ENCODE data around the gene CXCR6. TPM values are rescaled to one million over a fixed set of nuclear protein-coding genes. Genes with fewer than 3 reads are reported as not detected.

CXCR6 gene
- total RNA-seq, 1 donor from 2014 or later: 3.1 TPM

DNA sequence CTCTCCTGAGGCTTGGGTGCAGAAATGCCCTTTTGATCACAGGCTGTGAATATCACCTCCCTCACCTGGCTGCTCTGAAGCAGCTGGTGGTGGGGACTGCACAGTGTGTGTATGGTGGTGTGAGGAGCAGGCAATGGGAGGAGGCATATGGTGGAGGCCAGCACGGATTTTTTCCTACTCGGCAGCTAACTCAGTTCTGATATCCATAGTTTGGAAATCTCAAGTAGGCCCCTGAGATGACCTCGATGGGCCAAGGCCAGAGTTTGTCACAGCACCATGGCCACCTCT is 21.3 kb upstream of the CXCR6 start:
- no peak for DNase-seq (ENCODE audit: low spot score)

DNA sequence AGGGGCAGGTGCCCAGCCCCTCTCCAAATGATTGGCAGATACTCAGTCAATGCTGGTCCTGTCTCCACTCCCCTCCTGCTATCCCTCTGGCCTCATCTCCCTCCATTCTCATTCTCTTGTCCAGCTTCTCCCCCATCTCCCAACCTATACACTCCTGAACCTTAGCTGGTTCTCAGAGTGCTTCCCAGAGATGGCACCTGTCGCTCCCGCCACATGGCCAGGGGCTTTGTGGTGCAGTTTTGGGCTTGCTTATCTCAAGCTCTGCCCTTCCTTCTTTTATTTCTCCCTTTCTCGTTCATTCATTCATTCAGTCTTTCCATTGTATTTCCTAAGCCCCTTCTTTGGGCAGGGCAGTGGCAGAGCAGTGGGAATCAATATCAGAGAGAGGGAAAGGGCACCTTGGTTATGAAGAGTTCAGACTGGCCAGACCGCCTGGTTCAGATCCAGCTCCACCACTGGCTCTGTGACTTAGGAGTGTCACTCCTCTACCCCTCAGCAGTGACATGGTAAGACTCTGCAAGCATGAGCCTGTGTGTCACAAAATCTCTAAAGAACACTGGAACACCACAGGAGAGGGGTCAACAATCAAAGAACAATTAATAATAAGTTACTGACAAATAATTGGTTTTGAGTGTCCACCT is 20.2 kb upstream of the CXCR6 start:
- no peak for DNase-seq (ENCODE audit: low spot score)

DNA sequence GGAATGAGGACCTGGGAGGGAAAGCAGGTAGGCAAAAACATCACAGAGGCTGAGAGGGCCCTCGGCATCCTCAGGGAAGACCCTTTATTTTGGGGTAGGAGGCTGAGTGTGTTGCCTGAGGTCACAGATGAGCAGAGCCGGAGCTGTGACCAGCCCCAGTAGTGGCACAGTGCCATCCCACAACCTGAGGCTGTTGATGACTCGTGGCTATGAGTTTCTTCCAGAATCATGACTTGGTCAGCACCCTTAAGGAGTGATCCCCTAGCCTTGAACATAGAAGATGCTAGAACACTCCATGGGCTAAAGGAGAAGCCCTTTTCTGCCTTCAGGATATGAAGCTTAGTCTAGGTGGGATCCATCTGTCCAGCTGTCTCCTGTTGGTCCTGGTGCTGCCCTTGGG is 19.5 kb upstream of the CXCR6 start:
- DNase-seq (ENCODE audit: low spot score): no peak

DNA sequence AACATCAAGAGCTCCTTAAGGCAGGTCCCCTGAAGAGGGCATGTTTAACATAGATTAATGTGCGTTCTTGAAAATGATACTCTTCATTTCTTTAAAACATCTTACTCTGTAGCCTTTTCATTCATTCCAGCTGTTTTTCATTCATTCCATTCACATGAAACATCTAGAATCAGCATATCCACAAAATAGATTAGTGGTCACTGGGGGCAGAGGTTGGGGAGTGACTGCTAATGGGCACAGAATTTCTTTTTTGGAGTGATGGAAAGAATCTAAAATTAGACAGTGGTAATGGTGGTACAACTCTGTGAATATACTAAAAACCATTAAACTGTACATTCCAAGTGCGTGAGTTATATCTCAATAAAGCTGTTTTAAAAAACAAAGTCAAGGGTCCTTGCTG is 15.4 kb upstream of the CXCR6 start:
- no peak for DNase-seq (ENCODE audit: low spot score)

DNA sequence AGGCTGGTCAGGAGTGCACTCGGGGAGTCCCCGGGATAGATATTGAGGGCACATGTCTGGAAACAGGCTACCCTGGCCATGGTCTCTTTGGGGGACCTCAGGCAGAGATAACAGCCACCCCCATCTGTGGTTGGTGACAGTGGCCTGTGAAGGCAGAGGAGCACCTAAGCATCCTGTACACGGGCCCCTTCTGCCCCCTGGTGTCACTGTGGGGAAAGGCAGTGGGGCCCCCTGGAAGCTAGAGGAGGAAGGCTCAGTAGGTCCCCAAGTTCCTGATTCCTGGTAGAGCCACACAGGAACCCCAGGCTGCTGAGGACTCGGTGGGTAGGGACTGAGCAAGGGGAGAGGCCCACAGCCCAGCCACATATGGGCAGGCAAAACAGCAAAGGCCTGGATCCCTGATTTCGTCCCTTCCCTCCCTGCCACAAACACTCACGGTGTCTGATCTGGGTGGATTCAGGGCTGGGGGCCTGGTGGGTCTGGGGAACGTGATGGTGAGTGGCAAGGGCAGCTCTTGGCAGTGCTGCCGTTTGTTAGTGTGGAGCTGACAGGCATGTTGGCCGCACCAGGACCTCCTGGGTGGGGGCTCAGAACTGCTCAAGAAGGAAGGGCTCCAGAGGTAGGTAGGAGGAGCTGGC is 14.1 kb upstream of the CXCR6 start:
- DNase-seq (ENCODE audit: low spot score): no peak

DNA sequence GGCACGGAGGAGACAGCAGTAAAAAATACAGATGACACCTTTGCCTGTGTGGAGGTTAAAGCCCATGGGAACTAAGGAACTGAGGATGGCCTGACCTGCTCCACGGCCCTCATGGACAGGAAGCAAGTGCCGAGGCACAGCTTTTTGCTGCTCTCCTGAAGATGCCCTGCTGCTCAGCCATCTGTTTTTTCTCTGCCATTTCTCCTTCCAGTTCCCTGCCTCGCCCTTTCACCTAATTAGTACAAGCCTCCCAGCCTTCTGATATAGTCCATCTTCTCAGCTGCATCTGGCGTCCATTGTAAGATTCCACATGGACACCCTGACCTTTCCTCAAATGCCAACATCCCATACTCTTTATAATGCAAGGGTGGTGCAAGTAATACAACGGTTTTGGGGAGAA is 11.8 kb upstream of the CXCR6 start:
- DNase-seq (ENCODE audit: low spot score): no peak

DNA sequence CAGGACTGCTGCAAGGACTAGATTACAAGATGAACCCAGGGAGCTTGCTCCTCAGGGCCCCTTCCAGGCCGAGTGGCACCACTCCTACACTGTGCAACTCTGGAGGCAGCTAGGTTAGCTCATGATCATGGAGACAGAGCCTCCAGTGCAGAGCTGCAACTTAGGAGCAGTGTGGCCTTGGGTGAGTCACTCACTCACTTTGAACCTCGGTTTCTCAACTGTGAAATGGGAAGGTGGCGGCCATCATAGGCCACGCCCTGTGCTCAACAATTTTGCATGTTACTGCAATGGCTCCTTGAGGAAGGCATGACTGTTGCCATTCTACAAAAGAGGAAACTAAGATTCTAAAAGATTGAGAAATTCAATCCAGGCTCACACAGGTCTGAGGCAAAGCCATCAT is 11.2 kb upstream of the CXCR6 start:
- DNase-seq (ENCODE audit: low spot score): no peak

DNA sequence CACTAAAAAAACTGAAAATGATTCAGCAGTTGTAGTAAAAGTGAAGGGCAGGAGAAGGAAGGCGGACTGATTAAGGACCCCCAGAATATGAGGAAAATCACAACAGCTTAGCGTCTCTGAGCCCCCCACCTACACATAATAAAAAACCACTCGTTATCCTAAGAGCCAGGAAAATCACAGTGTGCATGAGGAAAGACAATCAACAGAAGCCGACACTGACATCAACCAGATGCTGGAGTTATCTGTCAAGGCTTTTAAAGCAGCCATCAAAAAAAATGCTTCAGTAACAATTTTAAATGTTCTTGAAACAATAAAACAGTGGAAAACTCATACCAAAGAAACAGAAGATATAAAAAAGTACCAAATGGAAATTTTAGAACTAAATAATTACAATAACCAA is 9.7 kb upstream of the CXCR6 start:
- DNase-seq (ENCODE audit: low spot score): no peak

DNA sequence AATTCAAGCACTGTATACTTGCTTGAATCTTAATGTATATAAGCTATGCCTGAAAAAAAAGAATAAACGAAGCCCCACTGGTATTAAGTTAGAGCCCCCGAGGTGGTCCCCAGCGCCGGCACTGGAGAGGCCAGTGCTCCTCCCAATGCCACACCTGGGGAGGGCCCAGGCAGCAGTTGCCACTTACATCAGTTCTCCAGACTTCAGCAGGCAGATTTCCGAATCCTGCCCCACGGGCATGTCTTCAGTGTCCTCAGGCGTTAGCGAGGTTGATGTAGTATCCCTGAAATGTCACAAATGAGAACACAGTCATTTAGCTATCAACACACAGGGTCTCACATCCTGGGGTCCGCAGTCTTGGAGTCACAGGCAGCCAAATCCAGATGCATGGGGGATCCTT is 7.0 kb upstream of the CXCR6 start:
- no peak for DNase-seq (ENCODE audit: low spot score)

DNA sequence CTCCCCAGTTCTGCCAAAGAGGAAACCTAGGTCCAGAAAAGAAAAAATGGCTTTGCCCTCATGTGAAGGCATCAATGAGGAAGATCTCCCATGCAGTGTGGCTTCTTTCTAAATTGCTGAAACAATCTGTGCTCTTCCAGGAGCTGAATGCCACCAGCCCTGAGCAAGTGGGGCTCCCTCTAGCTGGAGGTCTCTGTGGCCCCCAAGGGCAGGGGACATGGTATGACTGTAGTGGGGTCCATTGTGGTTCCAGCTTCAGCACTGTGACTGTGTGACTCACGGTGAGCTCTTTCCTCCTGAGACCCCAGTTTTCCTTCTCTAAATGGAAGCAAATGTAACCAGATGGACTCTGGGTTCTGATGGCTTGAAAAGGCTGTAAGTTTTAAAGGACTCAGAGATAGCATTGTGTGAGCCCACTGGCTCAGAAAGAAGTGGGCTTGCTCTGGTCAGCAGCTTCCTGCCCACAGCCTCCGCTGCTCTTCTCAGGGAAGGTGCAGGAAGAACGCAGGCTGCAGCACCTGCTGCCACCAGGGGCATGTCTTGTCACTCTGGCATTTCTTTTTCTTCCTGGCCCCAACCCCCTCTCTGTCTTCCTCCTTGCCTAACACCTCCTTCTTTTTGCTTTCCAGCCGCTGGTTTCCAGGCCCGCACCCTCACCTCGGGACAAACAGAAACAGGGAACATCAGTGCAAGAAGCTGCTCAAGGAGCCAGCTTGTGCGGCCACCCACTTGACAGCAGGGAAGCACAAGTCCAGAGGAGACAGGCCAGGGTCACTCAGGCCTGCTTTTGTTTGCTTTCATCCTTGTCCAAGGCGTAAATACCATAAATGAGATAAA is 5.8 kb upstream of the CXCR6 start:
- DNase-seq (ENCODE audit: low spot score): no peak

DNA sequence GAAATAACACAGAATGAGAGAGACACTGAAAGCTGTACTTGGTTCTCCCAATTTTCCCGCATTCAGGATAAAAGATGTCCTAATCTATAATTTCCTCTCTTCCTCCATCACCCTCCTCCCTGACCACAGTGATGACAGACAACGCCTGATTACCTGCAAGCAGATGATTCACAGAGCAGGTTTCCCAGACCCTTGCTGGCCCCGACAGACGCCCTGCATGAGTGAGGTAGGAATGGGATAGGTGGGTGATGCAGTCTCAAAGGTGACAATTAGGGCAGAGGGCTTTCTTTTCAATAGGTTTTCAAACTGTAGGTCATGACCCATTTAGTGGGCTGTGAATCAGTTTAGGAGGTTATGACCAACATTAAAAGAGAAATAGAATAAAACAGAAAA is 5.2 kb upstream of the CXCR6 start:
- no peak for DNase-seq (ENCODE audit: low spot score)

DNA sequence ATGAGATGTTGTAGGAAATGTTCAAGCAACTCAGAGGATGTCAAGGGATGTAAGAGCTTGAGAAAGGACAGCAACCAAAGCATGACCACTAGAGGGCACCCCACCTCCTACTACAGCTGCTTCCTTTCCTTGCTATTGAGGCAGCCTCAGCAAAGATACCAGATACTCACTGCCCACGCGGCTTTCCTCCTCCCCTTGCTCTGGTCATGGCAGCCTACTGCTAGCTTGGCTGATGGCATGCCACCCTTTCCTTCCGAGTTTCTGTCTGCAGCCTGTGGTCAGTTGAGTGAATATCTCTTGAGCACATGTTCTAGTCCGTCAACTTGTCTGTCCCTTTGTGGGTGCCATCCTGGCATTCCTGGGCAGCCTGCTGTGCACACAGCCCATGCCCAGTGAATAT is 4.4 kb upstream of the CXCR6 start:
- peak; percentile 92 for DNase-seq (ENCODE audit: low spot score)

DNA sequence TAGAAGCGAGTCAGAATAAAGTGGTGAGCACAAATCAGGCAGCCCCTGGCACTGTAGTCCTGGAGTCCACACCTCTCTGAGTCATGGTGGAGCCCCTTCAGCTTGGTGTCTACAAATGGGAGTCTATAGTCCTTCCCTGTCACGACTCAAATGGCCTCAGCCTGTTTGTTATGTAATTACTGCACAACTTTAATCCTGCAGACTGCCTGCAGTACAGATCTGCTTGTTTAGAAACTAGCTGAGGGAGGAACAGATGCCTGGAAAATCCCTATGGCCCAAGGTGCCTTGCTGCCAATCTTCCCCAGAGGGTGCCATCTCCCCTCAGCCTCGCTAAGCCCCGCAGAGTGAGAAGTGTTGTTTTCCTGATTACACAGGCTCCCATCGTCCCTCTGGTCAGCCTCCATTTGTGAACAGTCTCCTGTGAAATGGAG is 3.9 kb upstream of the CXCR6 start:
- no peak for DNase-seq (ENCODE audit: low spot score)

DNA sequence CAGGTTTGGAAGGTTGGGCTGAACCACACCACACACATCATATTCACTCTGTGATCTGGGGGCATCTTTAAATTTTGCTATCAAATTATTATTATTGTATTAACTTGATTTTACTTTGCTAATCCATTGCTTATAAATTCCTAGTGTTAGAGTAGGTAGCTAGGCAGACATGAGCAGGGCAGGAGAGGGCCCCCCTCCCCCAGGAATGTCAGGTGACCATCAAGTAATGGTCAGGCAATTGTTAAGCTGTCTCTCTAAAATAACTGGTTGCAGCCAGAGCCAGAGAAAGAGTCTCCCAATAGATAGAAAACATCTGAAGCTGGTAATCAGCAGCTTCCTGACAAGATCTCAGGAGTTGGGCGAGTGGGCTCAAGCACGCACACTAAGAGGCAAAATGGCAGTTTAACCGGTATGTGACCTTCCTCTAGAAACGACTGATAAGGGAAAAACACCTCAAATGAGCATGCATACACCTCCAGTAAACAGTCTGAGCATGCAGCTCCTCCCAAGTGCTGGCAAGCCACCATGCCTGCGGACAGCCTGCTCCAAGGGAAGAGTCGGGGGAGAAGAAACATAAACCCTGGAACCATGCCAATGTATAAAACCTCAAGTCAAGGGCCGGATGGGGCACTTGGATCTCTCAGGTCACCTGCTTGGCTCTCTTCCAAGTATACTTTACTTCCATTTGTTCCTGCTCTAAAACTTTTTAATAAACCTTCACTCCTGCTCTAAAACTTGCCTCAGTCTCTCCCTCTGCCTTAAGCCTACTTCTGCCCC is 3.1 kb upstream of the CXCR6 start:
- no peak for DNase-seq (ENCODE audit: low spot score)

DNA sequence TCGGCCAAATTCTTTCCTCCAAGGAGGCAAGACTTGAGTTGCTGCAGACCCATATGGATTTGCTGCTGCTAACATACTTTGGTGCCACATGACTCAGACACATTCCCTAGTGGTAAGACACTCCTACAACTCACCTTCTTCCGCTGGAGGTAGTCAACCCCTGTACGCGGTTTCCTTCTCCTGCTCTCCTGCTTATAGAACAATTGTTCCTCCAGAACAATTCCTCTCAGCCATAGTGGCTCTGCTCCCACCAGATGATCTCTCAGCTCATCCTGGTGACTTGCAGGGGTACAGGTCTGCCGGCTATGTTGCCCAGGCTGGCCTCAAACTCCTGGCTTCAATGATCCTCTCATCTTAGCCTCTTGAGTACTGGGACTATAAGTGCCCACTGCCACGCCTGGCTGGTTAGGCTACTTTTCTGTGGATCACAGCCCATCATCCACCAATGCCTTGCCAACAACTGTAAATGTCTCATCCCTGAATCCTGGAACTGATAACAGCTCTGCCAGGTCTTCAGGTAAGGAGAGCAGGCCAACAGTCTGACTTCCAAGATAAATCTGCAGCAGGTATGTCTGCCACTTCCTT is 2.4 kb upstream of the CXCR6 start:
- DNase-seq (ENCODE audit: low spot score): no peak

DNA sequence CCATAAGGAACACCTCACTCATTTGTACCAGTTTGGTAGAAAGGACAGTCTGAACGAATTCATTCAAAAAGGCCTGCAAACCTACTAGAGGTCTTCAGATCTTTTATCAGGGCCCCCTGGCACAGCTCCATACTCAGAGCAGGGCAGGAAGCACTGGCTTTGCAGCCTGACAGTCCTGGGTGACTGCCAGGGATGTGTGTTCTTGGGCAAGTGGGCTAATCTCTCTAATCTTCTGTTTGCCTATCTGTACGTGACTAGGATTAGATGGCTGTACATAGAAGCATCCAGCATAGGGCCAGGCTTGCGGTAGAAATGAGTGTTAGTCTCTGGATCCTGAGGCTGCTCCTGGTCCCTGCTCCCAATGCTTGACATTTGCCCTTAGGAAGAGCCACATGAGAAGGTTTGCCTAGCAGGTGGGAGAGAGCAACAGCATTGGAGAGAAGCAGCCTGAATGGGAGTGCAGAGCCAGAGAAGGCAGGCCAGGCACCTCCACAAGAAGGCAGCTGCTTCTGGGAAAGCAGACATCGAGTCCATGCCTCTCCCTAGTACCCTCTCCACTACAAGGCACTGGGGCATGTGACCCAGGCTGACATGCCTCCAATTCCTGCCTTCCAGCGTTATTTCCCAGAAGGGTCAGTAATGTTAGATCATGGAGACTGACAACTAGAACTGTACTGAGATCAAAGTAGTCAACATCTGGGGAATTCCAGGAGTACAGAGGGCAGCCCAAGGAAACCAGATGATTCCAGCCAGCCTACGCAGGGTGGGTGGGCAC is 1.0 kb upstream of the CXCR6 start:
- no peak for DNase-seq (ENCODE audit: low spot score)

DNA sequence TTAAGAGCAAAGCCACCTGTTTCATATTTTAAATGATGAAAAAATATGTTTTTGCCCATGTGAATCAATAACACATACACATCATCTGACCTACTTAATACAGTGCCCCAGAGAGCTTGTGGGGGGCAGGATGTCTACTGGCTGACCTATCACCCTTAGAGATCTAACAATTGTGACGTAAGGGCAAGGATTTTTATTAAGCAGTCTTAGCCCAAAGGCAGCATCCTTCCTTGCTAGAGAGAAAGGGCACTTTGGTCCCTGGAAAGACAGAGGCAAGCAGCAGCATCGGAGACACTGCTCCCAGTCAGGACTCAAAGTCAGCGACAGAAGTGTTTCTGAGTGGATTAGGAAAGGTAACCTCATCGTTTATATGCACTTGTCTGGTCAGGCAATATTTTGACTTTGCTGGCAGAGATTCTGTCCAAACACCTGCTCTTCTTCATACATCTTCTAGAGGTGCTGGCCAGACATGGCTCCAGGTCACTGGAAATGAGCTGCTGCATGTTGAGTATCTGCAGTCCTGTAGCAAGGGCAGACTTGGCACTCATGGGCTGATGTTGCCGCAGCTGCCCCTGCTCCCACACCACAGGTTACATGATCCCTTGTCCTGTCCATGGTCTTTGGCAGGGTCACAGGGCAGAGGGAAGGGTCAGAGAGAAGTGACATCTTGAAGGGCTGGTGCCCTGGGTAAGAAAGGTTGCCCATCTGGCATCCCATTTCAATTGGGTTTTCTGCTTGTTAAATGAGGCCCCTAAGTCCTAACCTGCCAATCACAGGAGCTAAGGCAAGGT is 1.8 kb downstream of the CXCR6 start:
- DNase-seq (ENCODE audit: low spot score): no peak

DNA sequence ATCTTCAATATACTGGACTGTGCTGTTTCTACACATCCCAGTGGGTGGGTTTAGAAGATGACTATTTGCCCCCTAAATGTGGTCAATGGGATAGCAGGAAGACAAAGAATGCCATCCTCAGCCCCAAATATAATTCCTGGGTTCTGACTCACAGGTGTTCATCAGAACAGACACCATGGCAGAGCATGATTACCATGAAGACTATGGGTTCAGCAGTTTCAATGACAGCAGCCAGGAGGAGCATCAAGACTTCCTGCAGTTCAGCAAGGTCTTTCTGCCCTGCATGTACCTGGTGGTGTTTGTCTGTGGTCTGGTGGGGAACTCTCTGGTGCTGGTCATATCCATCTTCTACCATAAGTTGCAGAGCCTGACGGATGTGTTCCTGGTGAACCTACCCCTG is 3.0 kb downstream of the CXCR6 start:
- no peak for DNase-seq (ENCODE audit: low spot score)

DNA sequence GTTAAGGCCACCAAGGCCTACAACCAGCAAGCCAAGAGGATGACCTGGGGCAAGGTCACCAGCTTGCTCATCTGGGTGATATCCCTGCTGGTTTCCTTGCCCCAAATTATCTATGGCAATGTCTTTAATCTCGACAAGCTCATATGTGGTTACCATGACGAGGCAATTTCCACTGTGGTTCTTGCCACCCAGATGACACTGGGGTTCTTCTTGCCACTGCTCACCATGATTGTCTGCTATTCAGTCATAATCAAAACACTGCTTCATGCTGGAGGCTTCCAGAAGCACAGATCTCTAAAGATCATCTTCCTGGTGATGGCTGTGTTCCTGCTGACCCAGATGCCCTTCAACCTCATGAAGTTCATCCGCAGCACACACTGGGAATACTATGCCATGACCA is 3.6 kb downstream of the CXCR6 start:
- DNase-seq (ENCODE audit: low spot score): no peak

DNA sequence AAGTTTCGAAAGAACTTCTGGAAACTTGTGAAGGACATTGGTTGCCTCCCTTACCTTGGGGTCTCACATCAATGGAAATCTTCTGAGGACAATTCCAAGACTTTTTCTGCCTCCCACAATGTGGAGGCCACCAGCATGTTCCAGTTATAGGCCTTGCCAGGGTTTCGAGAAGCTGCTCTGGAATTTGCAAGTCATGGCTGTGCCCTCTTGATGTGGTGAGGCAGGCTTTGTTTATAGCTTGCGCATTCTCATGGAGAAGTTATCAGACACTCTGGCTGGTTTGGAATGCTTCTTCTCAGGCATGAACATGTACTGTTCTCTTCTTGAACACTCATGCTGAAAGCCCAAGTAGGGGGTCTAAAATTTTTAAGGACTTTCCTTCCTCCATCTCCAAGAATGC is 4.1 kb downstream of the CXCR6 start:
- DNase-seq (ENCODE audit: low spot score): no peak
